NOMO-1 (cell line): Measurements from ENCODE around the gene FRK.
"Not testable (repeated sequence)": the region's sequence is repeated elsewhere in the genome, so short reads cannot be mapped to it uniquely, and the experiment has no call there.

Experiments
- DNase-seq, 2 experiments: peaks; one replicate each; lab custom pipeline; 2025; ENCODE audit not compliant: unreplicated experiment in 2 of 2; lab: John Stamatoyannopoulos, UW

The FRK gene, protein sequence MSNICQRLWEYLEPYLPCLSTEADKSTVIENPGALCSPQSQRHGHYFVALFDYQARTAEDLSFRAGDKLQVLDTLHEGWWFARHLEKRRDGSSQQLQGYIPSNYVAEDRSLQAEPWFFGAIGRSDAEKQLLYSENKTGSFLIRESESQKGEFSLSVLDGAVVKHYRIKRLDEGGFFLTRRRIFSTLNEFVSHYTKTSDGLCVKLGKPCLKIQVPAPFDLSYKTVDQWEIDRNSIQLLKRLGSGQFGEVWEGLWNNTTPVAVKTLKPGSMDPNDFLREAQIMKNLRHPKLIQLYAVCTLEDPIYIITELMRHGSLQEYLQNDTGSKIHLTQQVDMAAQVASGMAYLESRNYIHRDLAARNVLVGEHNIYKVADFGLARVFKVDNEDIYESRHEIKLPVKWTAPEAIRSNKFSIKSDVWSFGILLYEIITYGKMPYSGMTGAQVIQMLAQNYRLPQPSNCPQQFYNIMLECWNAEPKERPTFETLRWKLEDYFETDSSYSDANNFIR

DNA sequence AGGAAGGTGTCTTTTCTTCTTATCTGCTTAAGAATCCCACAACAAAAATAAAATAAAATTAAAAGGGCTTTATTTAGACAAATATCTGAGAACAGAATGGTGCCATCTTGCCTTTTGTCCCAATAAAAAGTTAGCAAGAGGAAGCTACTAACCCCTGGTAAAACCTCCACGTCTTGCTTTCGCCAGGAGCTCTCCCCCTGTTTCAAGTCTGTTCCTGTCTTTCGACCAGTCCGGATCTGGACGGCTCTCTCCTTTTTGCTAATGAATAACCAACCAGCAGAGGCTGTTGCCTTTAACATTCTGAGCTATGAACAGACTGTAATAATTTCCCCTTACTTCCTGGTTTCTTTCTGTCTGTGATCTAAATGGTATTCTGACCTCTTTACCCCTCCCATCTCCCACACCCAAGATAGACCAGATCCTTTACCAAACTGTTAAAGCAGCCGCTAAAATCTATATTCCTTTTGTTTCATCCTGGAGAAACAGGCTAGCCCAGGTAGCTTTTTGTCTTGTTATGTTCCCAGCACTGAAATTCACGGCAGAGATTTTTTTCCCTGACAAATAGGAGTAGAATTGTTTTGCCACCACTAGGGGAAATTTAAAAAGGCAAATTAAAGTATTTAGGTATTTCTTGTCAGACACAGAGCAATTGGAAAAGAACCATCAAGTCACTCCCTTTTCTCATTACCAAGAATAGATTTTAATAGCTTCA lies at the start of gene FRK:
Gene FRK (minus strand): TSS at position 320 of the 712 bp plus-strand sequence. CDS start 580 bp downstream, outside the sequence.
- DNase-seq: peak; percentile 81 to 84

DNA sequence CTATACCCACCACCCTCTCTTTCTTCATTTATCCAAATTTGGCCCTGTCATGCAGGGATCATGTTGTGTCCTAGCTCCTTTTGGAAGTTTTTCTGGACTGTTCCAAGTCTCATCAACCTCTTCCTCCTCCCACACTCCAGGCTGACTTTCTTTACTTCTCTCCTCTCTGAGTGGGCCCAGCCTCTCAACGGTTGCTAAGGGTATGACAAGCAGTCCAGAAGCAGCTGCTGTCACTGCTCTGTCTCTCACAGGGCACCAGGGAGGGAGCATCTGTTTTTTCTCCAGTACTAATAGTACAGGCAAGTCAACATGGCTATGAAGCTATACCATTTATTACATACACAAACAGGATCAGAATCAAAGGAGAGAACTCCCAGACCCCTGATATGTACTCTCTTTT lies 48.1 kb upstream of the FRK start:
- no peak for DNase-seq

DNA sequence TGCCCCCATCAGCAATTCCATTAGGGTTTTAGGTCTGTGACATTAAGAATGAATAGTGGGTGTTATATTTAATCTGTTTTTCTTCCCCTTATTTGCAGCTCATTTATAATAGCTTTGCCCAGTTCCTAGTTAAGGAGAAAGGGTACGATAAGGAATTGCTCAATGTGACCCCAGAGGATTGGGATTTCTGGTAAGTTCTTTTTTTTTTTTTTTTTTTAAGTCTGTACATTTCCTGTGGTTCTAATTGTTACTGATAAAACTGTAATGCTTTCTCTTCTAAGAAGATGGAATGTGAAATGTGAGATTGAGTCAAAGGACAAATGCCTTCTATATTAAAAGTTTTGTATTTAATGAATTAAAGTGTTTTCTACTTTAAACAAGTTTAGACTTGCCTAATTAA lies 45.5 kb upstream of the FRK start:
- no peak for DNase-seq

DNA sequence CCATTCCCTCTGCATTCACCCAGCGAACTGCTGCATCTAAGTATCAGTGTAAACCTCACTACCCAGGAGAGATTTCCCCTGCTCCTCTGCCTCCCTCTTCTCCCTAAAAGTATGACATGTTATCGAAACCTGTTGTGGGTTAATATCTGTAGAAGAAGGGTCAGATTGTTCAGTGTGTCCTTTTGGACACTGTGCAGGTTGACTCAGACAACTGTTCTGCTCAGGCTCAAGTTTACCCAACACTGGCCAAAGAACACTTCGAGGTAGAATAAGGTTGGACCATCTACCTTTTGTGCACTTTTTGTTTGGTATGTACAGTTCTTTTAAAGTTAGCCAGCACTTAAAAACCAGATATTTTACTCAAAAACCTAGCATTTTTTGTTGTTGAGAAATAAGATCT lies 44.6 kb upstream of the FRK start:
- DNase-seq: no peak

DNA sequence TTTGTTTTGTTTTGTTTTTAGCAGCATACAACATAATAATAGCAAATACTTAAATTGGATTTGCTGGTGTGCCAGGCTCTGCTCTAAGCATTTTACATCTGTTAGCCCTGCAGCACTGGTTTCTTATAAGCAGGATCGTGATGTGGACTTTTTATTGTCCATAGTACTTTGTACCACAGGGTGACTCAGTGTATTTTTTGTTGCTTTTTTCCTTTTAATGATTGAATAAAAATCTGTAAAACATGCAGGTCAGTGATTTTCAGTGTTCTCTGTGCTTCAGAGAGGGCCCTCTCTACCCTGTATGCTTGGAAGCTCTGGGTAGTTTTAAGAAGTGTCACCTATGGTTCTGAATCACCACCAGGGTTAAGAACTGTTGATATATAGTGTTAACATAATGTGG lies 43.9 kb upstream of the FRK start:
- no peak for DNase-seq

DNA sequence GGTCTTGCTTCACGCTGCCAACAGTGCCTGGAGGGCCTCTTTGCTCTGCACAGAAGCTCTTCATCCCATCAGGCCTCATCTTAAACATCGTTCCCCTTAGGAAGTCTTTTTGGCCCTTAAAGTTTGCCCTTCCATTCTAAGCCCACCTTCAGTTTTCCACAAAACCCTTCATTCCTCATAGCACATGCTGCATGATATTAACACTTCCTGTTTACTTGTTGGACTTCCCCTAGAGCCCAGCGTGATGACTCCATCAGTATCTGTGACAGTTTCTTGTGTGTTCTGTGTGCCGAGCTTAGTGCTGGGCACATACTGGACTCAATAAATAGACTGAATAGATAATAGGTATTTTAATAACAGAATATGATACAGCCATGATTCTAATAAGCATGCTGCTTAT lies 42.2 kb upstream of the FRK start:
- no peak for DNase-seq

DNA sequence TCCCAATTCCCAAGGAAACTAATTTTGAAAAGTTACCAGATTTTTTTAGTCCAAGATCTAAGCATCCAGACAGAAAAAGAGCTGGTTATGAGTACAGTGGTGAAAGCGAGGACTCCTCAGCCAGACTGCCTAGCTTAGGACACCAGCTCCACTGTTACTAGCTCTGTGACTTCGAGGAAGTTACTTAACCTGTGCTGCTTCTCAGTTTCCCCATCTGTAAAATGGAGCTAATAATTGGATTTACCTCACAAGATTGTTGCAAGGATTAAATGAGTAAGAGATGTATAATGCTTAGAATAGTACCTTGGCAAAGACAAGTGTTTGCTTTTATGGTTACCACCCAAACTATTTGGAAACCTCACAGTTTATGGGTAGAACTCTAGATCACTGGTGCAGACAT lies 41.1 kb upstream of the FRK start:
- no peak for DNase-seq

DNA sequence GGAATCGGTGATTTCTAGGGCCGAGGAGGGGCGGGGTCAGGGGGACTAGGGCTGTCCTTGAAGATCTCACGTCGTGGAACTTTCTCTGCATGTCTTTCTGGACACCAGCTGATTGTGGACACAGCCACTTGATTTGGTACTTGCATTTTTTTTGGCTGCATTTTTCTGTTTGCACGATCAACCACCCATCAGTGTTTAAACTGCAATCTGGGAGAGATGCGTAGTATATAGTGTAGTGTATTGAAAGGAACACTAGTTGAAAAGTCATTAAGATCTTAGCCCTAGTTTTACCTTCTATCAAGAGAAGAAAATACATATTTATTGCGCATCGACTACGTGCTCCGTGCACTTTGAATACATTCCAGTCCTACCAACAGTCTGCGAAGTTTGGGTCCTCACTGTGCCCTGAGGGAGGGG lies 40.6 kb upstream of the FRK start:
- DNase-seq: no peak

DNA sequence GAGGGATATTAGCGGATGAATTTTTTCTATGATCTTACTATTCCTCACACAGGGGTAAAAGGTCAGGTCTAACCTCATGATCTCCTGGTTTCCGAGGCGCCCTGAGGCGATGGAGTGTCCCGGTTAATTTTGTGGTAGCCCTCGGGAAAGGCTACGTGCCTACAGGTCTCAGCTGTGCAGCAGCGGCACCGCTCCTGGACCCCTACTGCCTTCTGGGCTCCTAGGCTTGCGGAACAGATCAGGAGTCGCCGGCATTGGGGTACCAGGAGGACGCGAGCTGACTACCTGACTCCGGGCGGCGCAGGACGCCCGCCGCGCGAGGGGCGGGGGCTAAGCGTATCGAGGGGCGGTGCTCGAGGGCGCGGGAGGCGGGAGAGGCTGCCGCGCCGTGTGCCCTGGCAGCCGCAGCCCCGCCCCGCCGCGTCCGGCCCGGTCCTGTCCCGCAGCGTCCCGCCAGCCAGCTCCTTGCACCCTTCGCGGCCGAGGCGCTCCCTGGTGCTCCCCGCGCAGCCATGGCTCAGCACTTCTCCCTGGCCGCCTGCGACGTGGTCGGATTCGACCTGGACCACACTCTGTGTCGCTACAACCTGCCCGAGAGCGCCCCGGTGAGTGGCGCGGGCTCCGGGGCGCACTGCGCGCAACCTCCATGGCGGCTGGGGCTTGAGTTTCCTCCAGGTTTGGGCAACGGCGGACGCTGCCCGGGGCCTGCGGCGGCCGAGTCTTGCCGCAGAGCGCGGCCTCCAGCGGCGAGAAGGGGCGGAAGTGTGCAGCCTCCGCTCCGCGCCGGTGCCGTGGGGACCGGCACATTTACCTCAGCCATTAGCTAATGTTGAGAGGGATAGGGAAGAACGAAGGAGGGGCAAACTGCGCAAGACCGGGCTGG lies 40.0 kb upstream of the FRK start, which contains the start of gene NT5DC1:
Gene NT5DC1 (plus strand): TSS at position 435 of the 883 bp plus-strand sequence. CDS start 78 bp downstream, at position 513.
- peak; percentile 77 to 91 for DNase-seq

DNA sequence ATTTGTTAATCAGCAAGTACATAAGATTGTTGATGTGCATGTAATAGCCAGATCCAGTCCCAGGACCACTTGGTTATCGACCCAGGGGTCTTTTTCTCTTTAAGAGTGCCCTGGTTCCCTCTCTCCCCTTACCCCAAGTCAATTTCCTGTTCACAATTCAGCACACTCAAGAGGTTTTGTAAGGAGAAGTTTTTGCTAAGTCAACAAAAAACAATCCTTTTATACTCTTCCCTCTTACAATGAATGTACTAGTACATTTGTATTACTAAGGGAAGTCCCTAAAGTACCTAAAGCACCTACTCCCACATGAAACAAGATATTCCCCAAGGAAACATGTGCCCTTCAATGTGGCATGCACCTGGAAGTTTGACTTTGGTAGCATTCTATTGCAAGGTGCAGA lies 38.3 kb upstream of the FRK start:
- DNase-seq: no peak

DNA sequence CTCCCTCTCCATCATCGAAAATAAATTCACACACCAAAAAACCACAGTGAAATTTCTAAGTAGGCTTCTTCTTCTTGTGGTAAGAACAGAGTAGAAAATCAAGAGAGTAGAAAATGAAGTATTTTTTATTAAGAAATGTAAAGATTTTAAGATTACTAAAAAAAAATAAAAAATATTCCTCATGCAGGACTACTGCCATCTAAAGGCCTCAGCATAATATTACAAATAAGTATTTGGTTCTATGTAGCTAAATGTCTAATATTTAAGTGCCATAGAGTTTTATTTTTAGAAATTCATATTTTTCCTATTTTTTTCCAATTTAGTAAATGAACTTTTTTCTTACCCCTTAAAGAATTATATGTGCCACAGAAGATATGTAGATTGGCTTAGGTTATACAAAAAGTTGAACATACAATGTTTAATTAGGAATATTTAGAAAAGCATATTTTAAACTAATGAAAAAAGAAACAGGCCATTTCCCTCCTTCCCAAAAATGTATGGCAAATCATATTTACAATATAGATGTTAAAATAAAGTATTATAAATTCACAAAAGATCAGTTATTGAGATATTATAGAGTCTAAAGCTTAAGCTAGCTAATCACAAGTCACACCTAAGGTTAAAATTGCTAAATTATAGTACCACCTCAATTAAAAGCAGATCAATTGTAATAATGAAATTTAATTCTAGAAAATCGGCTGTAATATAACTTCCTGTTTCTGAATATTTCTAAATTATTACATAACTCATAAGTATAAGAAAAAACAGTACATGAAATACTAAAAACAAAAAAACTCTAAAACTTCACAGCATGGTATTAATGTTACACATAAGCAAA lies 36.5 kb upstream of the FRK start:
- DNase-seq: peak in 1 of 2 experiments; percentile 42

DNA sequence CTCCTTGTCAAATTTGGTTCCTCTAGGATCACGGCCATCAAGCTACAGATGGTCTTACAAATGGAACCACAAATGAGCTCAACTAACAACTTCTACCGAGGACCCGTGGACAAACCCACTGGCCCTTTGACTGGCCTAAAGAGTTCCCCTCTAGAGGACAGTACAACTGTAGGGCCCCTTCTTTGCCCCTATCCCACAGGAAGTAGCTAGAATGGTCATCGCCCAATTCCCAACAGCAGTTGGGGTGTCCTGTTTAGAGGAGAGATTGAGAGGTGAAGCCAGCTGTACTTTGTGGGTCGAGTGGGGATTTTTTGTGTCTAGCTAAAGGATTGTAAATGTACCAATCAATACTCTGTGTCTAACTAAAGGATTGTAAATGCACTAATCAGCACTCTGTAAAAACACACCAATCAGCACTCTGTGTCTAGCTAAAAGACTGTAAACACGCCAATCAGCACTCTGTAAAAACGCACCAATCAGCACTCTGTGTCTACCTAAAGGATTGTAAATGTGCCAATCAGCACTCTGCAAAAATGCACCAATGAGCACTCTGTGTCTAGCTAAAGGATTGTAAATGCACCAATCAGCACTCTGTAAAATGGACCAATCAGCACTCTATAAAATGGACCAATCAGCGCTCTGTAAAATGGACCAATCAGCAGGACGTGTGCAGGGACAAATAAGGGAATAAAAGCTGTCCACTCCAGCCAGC lies 35.5 kb upstream of the FRK start:
- DNase-seq: not testable (repeated sequence)

DNA sequence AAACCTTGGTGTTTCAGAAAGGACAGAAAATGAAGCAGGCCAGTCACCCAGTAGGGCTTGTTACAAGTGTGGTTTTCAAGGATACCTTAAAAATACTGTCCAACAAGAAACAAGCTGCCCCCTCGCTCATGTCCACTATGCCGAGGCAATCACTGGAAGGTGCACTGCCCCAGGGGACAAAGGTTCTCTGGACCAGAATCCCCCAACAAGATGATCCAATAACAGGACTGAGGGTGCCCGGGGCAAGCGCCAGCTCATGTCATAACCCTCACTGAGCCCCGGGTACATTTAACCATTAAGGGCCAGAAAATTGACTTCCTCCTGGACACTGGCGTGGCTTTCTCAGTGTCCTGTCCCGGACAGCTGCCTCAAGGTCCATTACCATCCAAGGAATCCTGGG lies 33.4 kb upstream of the FRK start:
- no peak for DNase-seq

DNA sequence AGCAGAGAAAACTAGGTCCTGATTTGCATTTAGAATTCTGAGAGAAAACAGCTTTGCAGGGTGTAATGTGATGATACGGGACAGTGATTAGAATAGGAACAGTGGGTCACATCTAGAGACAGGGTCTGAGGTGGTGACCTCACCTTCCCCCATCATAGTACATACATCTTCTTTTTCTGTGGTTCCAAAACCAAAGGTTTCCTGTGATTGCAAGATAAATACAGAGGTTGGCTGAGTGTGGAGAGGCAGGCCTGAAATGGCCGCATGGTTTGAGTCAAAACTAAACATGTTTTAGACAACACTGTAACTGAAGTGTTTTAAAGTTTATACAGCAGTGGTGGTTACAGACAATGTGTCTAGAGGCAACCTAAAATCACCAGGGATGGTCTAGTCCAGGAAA lies 29.6 kb upstream of the FRK start:
- DNase-seq: no peak

DNA sequence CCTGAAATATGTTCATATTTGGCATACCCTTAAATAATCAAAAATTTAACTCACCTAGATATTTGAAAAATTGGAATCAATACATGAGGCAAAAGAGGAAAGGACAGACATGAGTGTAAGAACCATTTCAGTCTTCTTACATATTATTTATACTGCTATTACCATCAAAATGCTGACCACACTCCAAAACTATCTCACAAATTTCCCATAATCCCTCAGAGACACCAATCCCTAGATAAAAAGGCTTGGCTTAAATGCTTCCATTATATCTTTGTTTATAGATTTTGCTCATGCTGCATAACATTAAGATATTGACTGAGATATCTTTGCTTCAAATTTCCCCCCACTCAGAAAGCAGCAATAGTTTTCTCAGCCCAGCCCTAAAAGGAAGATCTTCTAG lies 28.3 kb upstream of the FRK start:
- DNase-seq: no peak

DNA sequence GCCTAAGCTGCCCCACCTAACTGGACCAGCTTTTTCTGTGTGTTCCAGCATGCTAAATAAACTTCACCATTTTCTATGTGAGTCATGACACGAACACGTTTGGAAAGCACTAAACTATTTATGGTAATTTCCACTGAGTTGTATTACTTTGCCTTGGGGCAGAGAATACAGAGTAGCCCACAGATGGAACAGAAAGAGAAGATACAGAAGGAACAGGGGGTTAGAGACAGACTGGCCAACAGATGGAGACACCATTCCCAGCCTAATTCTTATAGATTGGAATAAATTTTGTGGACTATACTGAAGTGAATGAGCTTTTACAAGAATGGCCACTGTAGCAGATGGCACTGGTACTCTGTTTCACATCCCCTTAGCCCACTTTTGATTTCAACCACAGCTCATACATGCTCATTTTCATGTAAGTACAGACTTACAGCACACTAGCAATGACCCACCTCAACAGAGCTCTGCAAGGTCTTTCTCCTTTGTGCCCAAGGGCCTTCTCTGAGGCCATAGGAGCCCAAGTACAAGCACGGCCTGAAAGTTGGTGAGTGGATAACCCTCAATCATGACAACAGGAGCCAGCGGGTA lies 26.8 kb upstream of the FRK start:
- no peak for DNase-seq

DNA sequence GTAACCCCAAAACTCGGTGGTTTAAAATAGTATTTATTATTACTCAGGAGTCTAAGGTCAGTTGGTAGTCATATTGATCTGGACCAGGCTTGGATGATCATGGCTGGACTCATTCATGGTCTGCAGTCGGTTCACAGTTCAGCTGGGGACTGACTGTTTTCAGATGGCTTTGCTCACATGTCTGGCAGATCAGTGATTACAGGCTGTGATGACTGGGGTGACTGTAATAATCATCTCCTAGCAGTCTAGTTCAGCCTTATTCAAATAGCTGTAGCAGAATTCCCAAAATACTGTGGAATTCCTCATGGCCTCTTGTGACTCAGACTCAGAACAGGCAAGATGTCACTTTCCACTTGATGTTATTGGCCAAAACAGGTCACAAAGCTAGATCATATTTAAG lies 23.6 kb upstream of the FRK start:
- DNase-seq: no peak

DNA sequence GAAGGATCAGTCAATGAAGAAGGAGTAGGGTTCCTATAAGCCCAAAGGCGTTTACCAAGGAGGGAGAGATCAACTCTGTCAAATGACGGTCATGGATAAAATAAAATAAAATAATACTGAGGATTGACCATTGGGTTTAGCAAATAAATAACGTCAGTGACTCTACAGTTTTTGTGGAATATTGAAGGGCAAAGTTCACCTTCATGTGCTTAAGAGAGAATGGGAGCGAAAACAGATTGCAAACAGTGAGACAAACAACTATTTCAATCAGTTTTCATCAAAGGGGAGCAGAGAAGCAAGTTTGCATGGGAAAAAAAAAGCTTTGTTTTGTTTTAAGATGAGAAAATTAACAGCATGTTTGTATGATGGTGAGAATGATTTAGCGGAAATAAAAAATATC lies 22.4 kb upstream of the FRK start:
- no peak for DNase-seq

DNA sequence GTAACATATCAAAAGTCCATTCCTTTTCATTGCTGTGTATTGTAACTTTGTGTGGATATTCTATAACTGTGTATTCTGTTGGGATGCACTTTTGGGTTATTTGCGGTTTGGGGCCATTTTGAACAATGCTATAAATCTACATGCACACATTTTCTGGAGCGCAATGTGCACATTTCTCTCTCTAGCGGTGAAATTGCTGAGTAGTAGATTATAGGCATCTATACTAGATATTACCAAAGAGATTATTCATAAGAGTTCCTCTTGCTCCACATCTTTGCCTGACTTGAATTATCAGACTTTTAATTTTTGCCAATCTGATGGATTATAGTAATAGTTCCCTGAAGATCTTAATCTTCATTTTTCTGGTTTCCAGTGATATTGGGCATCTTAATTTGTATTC lies 18.3 kb upstream of the FRK start:
- no peak for DNase-seq
